OCI-LY7 (cell line): Measurements from ENCODE around the gene HTR2A. TPM values are rescaled to one million over a fixed set of nuclear protein-coding genes. Genes with fewer than 3 reads are reported as not detected.

ENCODE experiments used
- BruUV-seq: library from RNA; stranded (reverse); fragments of 400-500 nt; replicated peaks from 2 replicates; lab custom pipeline; 2021; lab: Mats Ljungman, UMichigan
- CTCF ChIA-PET: fragments of 300-600 bp; sonication (Branson Sonifier 250); formaldehyde crosslinking; loops from one replicate; lab custom pipeline; 2022; ENCODE audit warnings: antibody characterized with exemption; ENCODE audit not compliant: unreplicated experiment; lab: Charles Lee
- POLR2A ChIA-PET: fragments of 300-600 bp; sonication (Branson Sonifier 250); formaldehyde crosslinking; loops from one replicate; lab custom pipeline; 2022; ENCODE audit warnings: antibody characterized with exemption; lab: Charles Lee
- DNase-seq: peaks from one replicate; pipeline ENCODE4 v3.0.0-alpha.2; 2015; ENCODE audit warnings: low spot score
- H2AFZ ChIP-seq: fragments of 200-600 bp; sonication (generic), shearing (Covaris generic); 2 replicates; pipeline ENCODE4 v1.6.1; 2014; ENCODE audit warnings: mild to moderate bottlenecking, antibody characterized with exemption, low read length, moderate library complexity
- H3K27ac ChIP-seq: fragments of 200-600 bp; sonication (generic); 2 replicates; pipeline ENCODE4 v1.5.1; 2014; ENCODE audit warnings: mixed run types, low read depth, mild to moderate bottlenecking, moderate library complexity, low read length, inconsistent platforms; ENCODE audit not compliant: poor library complexity, severe bottlenecking
- H3K36me3 ChIP-seq: fragments of 200-600 bp; sonication (generic); 2 replicates; pipeline ENCODE4 v1.6.1; 2014; ENCODE audit warnings: mild to moderate bottlenecking, antibody characterized with exemption, low read length, moderate library complexity, mixed read lengths; ENCODE audit not compliant: insufficient read depth
- H3K4me1 ChIP-seq: fragments of 200-600 bp; sonication (generic); 2 replicates; pipeline ENCODE4 v1.5.1; 2014; ENCODE audit warnings: mild to moderate bottlenecking, low read length; ENCODE audit not compliant: insufficient read depth, poor library complexity, severe bottlenecking
- H3K4me2 ChIP-seq: fragments of 200-600 bp; sonication (generic); 2 replicates; pipeline ENCODE4 v1.6.1; 2014; ENCODE audit warnings: mild to moderate bottlenecking, low read length
- H3K4me3 ChIP-seq: fragments of 200-600 bp; sonication (generic); 2 replicates; pipeline ENCODE4 v1.5.1; 2014; ENCODE audit warnings: mild to moderate bottlenecking, low read depth, low read length; ENCODE audit not compliant: poor library complexity, severe bottlenecking
- H3K79me2 ChIP-seq: fragments of 200-600 bp; sonication (generic); 2 replicates; pipeline ENCODE4 v1.6.1; 2016; ENCODE audit warnings: low read depth, mild to moderate bottlenecking, low read length, moderate library complexity, mixed read lengths; ENCODE audit not compliant: insufficient read depth
- H3K9me2 ChIP-seq: fragments of 200-600 bp; sonication (generic); 2 replicates; pipeline ENCODE4 v1.6.1; 2016; ENCODE audit warnings: mild to moderate bottlenecking, low read length, mixed read lengths; ENCODE audit not compliant: insufficient read depth
- H3K9me3 ChIP-seq: fragments of 200-600 bp; sonication (generic); 2 replicates; pipeline ENCODE4 v1.6.1; 2014; ENCODE audit warnings: mild to moderate bottlenecking, mixed run types, low read length, mixed read lengths
- H4K20me1 ChIP-seq: fragments of 200-600 bp; sonication (generic); 2 replicates; pipeline ENCODE4 v1.6.1; 2014; ENCODE audit warnings: mild to moderate bottlenecking, antibody characterized with exemption, low read length, moderate library complexity, mixed read lengths; ENCODE audit not compliant: insufficient read depth
- EZH2phosphoT487 ChIP-seq: fragments of 200-600 bp; sonication (generic); IDR thresholded peaks from 2 replicates; pipeline ENCODE4 v1.6.1; 2018; ENCODE audit warnings: low read depth, borderline replicate concordance, mild to moderate bottlenecking, mixed run types, antibody characterized with exemption, low read length, moderate library complexity, mixed read lengths
- intact Hi-C: fragments of 100-400 bp; cut with micrococcal nuclease; formaldehyde crosslinking; loops from one replicate; pipeline ENCODE4 v1.10.0; 2022; ENCODE audit not compliant: unreplicated experiment
- total RNA-seq, 2 experiments: library from RNA; depleted of rRNA in 1 of 2; stranded (reverse); fragments of >200 nt in 1 of 2; shearing (Covaris generic) in 1 of 2; gene quantifications; 2 replicates each; pipeline ENCODE4 v1.2.3, GENCODE V29; 2014 to 2022
- TF ChIP-seq, protein P1 (sequence below): fragments of 200-600 bp; sonication (generic); conservative IDR thresholded peaks from 2 replicates; pipeline ENCODE4 v1.5.1; 2014; ENCODE audit warnings: mild to moderate bottlenecking, antibody characterized with exemption, low read length, moderate library complexity, mixed read lengths

Gene HTR2A
- total RNA-seq, 2 experiments from 2014 or later = not detected

DNA sequence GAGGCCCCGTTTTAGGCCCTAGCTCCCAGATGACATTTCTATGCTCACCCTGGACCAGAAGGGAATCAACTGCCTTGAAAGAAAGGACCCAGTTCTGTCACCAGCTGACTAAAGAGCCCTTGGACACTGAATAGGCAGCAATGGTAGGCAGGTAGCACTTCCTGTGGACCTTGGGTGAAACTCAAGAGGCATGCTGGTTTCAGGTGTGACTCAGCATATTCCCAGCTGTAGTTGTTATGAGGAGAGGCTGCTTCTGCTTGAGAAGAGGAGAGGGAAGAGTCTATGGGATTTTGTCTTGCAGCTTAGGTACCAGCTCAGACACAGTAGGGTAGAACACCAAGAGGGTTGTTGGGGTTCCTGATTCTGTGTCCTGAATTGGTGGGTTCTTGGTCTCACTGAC lies 37.9 kb upstream of the HTR2A start:
- Histone ChIP-seq H3K79me2 (no peaks in the 10 kb centered on the region), H2AFZ (no peak overlapping the region), H3K4me3 (no peak overlapping the region), H3K36me3 (no peaks in the 10 kb centered on the region), H3K27ac (no peak overlapping the region), H4K20me1 (no peaks in the 10 kb centered on the region), H3K9me3 (0 out of 2 replicates have a peak, but pooled peaks cover 7% of the 10 kb centered on the region), H3K4me1 (no peaks in the 10 kb centered on the region), H3K4me2 (no peak overlapping the region), H3K9me2 (no peaks in the 10 kb centered on the region)
- BruUV-seq = no TSS peak
- POLR2A ChIA-PET = interaction anchor here (0.6 kb wide), 1 partner anchor 339 kb away, joined by 3 read pairs; no protein-coding TSS in a partner anchor
- no peak for TF ChIP-seq EZH2phosphoT487
- TF ChIP-seq, protein P1, sequence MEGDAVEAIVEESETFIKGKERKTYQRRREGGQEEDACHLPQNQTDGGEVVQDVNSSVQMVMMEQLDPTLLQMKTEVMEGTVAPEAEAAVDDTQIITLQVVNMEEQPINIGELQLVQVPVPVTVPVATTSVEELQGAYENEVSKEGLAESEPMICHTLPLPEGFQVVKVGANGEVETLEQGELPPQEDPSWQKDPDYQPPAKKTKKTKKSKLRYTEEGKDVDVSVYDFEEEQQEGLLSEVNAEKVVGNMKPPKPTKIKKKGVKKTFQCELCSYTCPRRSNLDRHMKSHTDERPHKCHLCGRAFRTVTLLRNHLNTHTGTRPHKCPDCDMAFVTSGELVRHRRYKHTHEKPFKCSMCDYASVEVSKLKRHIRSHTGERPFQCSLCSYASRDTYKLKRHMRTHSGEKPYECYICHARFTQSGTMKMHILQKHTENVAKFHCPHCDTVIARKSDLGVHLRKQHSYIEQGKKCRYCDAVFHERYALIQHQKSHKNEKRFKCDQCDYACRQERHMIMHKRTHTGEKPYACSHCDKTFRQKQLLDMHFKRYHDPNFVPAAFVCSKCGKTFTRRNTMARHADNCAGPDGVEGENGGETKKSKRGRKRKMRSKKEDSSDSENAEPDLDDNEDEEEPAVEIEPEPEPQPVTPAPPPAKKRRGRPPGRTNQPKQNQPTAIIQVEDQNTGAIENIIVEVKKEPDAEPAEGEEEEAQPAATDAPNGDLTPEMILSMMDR = no peak
- no peak for DNase-seq
- CTCF ChIA-PET = interaction anchor here (0.7 kb wide), 1 partner anchor 35 kb away, joined by 3 read pairs; no protein-coding TSS in a partner anchor
- intact Hi-C loops = no loop called here

DNA sequence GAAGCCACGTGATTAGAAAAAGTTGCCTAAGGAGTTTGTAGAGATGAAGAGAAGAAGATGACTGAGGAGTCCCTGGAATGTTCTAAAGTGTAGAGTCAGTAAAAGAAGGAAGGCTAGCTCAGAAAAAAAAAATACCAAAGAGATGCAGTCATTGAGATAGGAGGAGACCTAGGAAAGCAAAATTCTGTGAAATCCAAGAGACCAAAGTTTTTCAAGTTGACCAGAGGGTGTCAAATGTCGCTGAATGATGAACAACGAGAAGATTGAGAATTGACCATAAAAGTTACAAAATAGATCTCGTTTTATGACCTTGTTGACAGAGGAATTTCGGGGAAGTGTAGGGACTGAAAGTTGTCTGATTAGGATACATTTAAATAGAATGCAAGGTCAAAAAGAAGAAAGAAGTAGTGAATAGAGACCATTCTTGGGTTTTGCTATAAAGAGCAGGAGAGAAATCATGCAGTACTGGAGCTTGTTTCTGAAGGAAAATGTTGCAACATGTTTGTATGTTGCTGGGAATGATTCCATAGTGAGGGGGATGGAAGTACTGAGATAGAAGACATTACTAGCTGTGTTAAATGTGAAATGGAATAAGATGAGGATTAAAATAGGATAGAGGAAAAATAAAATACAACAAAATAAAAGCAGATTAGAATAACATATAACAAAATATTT lies 30.2 kb upstream of the HTR2A start:
- no peak for DNase-seq
- ChIA-PET CTCF (no interaction called here), POLR2A (no interaction called here)
- BruUV-seq = no TSS peak
- H3K27ac ChIP-seq = no peak overlapping the region
- H3K9me2 ChIP-seq = no peaks in the 10 kb centered on the region
- H3K4me2 ChIP-seq = no peak overlapping the region
- no peak for TF ChIP-seq EZH2phosphoT487
- TF ChIP-seq, protein P1 = no peak
- no peak overlapping the region for H2AFZ ChIP-seq
- no peaks in the 10 kb centered on the region for H3K36me3 ChIP-seq
- H3K4me1 ChIP-seq = no peaks in the 10 kb centered on the region
- intact Hi-C loops = no loop called here
- H3K9me3 ChIP-seq = 0 out of 2 replicates have a peak, but pooled peaks cover 2% of the 10 kb centered on the region
- no peak overlapping the region for H3K4me3 ChIP-seq
- H3K79me2 ChIP-seq = no peaks in the 10 kb centered on the region
- no peaks in the 10 kb centered on the region for H4K20me1 ChIP-seq

DNA sequence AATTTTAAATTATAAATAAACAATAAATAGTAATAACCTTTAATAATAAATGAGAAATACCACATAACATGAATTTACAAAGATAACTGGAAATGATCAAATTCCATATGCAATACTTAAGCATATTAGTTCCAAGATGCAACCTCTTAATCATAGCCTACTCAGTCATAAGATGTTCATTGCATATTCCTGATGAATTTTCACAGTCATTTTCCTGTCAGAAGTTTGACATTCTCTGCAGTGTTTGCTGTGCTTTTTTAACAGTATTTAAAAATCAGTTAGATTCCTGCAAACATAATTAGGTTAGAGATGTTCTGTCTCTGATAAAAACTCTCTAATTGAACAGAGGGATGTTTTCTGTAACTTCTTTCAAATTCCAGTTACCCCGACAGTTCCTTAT lies 28.6 kb upstream of the HTR2A start:
- H2AFZ ChIP-seq = no peak overlapping the region
- POLR2A ChIA-PET = no interaction called here
- H3K4me2 ChIP-seq = no peak overlapping the region
- no peaks in the 10 kb centered on the region for H3K9me2 ChIP-seq
- H3K27ac ChIP-seq = no peak overlapping the region
- no peak overlapping the region for H3K4me3 ChIP-seq
- no TSS peak for BruUV-seq
- no peaks in the 10 kb centered on the region for H3K36me3 ChIP-seq
- CTCF ChIA-PET = no interaction called here
- TF ChIP-seq, protein P1 = no peak
- TF ChIP-seq EZH2phosphoT487 = no peak
- H3K79me2 ChIP-seq = no peaks in the 10 kb centered on the region
- no peak for DNase-seq
- H3K9me3 ChIP-seq = no peaks in the 10 kb centered on the region
- H4K20me1 ChIP-seq = no peaks in the 10 kb centered on the region
- H3K4me1 ChIP-seq = no peaks in the 10 kb centered on the region
- intact Hi-C loops = no loop called here
